Mesothelial cell of epicardium (in vitro differentiated cells): ENCODE measurements around the gene SPOCK1. TPM values are rescaled to one million over a fixed set of nuclear protein-coding genes. Genes with fewer than 3 reads are reported as not detected.
"Not testable (repeated sequence)": the region's sequence is repeated elsewhere in the genome, so short reads cannot be mapped to it uniquely, and the experiment has no call there.

ENCODE experiments used
- DNase-seq, 2 experiments: peaks; one replicate each; pipeline ENCODE4 v3.0.0; 2021; ENCODE audit warnings: low spot score in 2 of 2; ENCODE audit not compliant: unreplicated experiment in 2 of 2
- H3K27ac Mint-ChIP-seq: 2 replicates; pipeline ENCODE4 v1.8.0; 2021; ENCODE audit warnings: mixed read lengths
- H3K27me3 Mint-ChIP-seq: 2 replicates; pipeline ENCODE4 v1.8.0; 2021; ENCODE audit warnings: low read depth, mixed read lengths
- H3K36me3 Mint-ChIP-seq: 2 replicates; pipeline ENCODE4 v1.8.0; 2021; ENCODE audit warnings: mixed read lengths
- H3K4me1 Mint-ChIP-seq: 2 replicates; pipeline ENCODE4 v1.8.0; 2021; ENCODE audit warnings: mixed read lengths
- H3K4me3 Mint-ChIP-seq: 2 replicates; pipeline ENCODE4 v1.8.0; 2021; ENCODE audit warnings: mild to moderate bottlenecking, moderate library complexity, mixed read lengths
- H3K9me3 Mint-ChIP-seq: 2 replicates; pipeline ENCODE4 v1.8.0; 2021; ENCODE audit warnings: mixed read lengths
- CTCF ChIP-seq: fragments of 200-600 bp; sonication (generic); IDR thresholded peaks from one replicate; pipeline ENCODE4 v1.5.0; 2021; ENCODE audit warnings: antibody characterized with exemption; ENCODE audit not compliant: unreplicated experiment
- total RNA-seq: library from RNA; stranded (reverse); gene quantifications from 3 replicates; pipeline ENCODE4 v1.2.1, GENCODE V29; 2021

Gene SPOCK1
- total RNA-seq: 5.0 to 6.6 TPM (median 6.4 TPM) in 3 replicates

DNA sequence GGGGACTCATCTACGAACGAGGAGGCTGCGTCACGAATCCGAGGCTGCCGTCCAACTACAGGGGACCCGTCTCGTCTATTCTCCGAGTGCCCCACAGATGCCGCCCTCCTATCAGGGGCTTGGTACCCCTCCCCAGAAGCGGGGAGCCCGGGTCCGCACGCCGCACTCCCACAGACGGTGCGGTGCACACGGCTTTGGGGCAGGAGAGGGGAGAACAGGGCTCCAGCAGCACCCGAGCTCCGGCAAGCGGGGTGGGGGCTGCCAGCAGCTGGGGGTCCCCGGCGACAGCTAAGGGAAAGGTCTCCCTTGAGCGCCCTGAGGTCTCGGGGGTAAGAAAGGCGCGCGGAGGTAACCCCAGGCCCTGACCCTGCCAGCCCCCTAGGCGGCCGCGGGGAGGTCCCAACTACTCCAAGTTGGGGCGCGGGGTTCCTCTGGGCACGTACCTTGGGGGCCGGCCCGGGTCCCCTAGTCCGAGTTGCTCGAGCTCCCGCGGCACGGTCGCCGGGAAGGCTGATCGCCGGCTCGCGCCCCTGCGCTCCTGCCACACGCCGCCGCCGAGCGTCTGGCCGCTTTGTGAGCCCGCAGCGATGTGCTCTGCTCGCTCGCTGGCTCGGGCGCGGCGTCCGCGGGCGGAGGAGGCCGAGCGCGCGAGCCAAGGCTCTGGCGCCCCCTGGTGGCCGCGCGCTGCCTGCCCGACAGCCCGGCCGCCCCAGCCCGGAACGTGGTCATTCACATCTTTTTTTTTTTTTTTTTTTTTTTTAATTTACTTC, at the start of gene SPOCK1:
Gene SPOCK1 (minus strand): TSS at position 591 of the 770 bp plus-strand sequence.
- Mint-ChIP-seq H3K27ac (no peak within 1 kb of the TSS), H3K36me3 (no peaks in the 10 kb centered on the region), H3K9me3 (no peaks in the 10 kb centered on the region), H3K4me1 (no peaks in the 10 kb centered on the region), H3K27me3 (peaks cover 47% of the 10 kb centered on the region), H3K4me3 (peak within 1 kb of the TSS; percentile 37)
- DNase-seq: peak; percentile 83 to 88
- peak; percentile 79 for TF ChIP-seq CTCF

- Mint-ChIP-seq H3K9me3 (peaks cover 18% of the 10 kb centered on the region), H3K27me3 (peaks cover 37% of the 10 kb centered on the region), H3K27ac (no peak overlapping the region), H3K4me3 (no peak overlapping the region), H3K36me3 (no peaks in the 10 kb centered on the region), H3K4me1 (no peaks in the 10 kb centered on the region)
- no peak for TF ChIP-seq CTCF
- no peak for DNase-seq
Observed at GRCh38 chr5:137545956-137546355, 46.8 kb upstream of the SPOCK1 start.

DNA sequence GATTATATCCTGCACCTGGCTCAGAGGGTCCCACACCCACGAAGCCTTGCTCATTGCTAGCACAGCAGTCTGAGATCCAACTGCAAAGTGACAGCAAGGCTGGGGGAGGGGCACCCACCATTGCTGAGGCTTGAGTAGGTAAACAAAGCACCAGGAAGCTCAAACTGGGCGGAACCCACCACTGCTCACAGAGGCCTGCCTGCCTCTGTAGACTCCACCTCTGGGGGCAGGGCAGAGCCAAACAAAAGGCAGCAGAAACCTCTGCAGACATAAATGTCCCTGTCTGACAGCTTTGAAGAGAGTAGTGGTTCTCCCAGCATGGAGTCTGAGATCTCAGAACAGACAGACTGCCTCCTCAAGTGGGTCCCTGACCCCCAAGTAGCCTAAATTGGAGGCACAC, 36.3 kb upstream of the SPOCK1 start:
- peaks cover 36% of the 10 kb centered on the region for H3K9me3 Mint-ChIP-seq
- not testable (repeated sequence) for H3K4me1 Mint-ChIP-seq, DNase-seq, H3K27ac Mint-ChIP-seq, H3K27me3 Mint-ChIP-seq, H3K36me3 Mint-ChIP-seq, H3K4me3 Mint-ChIP-seq

GRCh38 chr5:137533963-137534362, 34.8 kb upstream of the SPOCK1 start:
- H3K27me3 Mint-ChIP-seq: peaks cover 6% of the 10 kb centered on the region
- DNase-seq: no peak
- no peaks in the 10 kb centered on the region for H3K36me3 Mint-ChIP-seq
- H3K27ac Mint-ChIP-seq: no peak overlapping the region
- H3K4me1 Mint-ChIP-seq: no peaks in the 10 kb centered on the region
- no peak for TF ChIP-seq CTCF
- no peak overlapping the region for H3K4me3 Mint-ChIP-seq
- H3K9me3 Mint-ChIP-seq: peaks cover 32% of the 10 kb centered on the region

DNA sequence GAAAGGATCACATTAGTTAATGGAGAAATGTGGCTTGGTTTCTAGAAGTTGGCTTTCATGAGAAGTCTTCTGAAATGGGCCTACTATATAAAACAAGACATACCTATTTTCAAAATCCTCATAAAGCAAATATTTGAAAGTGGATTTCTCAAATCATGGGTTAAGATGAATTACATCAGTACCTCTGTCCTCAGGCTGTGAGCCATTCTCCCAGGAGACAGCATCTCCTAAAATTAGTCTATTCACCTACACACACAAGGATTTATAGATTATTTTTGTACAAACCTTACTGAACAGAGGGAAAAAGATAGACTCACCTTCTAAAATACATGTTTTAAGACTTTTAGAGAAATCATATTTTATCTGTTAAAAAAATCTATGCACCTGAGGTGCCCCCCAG, 32.1 kb upstream of the SPOCK1 start:
- no peak overlapping the region for H3K27ac Mint-ChIP-seq
- no peak for TF ChIP-seq CTCF
- no peaks in the 10 kb centered on the region for H3K4me1 Mint-ChIP-seq
- DNase-seq: no peak
- no peaks in the 10 kb centered on the region for H3K36me3 Mint-ChIP-seq
- peaks cover 13% of the 10 kb centered on the region for H3K27me3 Mint-ChIP-seq
- H3K4me3 Mint-ChIP-seq: no peak overlapping the region
- H3K9me3 Mint-ChIP-seq: peaks cover 25% of the 10 kb centered on the region

GRCh38 chr5:137521246-137521645, 22.1 kb upstream of the SPOCK1 start:
- Mint-ChIP-seq H3K36me3 (no peaks in the 10 kb centered on the region), H3K9me3 (no peaks in the 10 kb centered on the region), H3K4me3 (no peak overlapping the region), H3K4me1 (no peaks in the 10 kb centered on the region), H3K27me3 (peaks cover 38% of the 10 kb centered on the region), H3K27ac (no peak overlapping the region)
- DNase-seq: no peak
- TF ChIP-seq CTCF: no peak
